Body of pancreas (tissue), 4 donors: ENCODE measurements around the gene RHOBTB1.

Source experiments
- POLR2A ChIP-seq, 3 donors: fragments of 450-650 bp; IDR thresholded peaks; one replicate each; pipeline ENCODE4 v1.6.1; 2016; ENCODE audit warnings: antibody characterized with exemption in 3 of 3, mild to moderate bottlenecking in 2 of 3
- TF ChIP-seq, protein P1 (sequence below), 7 experiments: fragments of 450-650 bp in 4 of 7; fragments of 200-600 bp in 3 of 7; sonication (generic) in 3 of 7; IDR thresholded peaks; one replicate each; pipeline ENCODE4 v1.5.1; 2016 to 2019; ENCODE audit warnings: antibody characterized with exemption in 7 of 7

DNA sequence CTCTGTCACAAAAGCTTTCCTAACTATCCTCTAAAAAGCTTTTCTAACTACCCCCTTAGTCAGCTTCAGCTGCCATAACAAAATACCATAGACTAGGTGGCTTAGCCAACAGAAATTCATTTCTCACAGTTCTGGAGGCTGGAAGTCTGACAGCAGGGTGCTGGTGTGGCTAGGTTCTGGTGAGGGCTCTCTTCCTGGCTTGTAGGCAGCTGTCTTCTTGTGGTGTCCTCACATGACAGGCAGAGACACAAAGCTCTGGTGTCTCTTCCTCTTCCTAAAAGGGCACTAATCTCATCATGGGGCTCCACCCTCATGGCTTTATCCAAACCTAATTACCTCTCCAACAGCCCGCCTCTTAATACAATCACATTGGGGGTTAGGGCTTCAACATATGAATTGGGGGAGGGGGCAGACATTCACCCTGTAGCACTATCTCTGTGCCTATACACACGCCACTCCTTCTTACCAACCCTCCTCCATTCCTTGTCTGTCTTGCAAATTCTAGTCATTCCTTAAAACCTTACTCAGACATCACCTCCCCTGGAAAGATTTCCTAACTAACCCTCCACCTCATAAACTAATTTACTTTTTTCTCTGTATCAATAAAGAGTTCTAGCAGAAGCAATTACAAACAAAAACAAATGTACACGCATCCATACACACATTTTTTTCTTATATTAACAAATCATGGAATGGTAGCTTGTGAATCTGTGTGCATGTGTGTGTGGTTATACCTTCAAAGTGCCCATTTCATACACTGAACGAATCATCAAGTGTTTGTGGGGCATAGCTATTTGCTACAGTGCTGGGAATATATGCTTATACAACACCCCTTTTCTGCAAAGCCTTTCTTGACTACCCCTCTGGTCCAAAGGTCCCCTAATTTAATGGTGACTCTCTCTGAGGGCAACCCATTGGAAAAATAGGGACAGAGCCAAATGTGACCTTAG is 26.4 kb downstream of the RHOBTB1 start:
- TF ChIP-seq, protein P1, sequence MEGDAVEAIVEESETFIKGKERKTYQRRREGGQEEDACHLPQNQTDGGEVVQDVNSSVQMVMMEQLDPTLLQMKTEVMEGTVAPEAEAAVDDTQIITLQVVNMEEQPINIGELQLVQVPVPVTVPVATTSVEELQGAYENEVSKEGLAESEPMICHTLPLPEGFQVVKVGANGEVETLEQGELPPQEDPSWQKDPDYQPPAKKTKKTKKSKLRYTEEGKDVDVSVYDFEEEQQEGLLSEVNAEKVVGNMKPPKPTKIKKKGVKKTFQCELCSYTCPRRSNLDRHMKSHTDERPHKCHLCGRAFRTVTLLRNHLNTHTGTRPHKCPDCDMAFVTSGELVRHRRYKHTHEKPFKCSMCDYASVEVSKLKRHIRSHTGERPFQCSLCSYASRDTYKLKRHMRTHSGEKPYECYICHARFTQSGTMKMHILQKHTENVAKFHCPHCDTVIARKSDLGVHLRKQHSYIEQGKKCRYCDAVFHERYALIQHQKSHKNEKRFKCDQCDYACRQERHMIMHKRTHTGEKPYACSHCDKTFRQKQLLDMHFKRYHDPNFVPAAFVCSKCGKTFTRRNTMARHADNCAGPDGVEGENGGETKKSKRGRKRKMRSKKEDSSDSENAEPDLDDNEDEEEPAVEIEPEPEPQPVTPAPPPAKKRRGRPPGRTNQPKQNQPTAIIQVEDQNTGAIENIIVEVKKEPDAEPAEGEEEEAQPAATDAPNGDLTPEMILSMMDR (IDR thresholded peaks at IDR 0.05) = no peak
- TF ChIP-seq POLR2A (IDR thresholded peaks at IDR 0.05) = no peak
